Activated CD4-positive, alpha-beta T cell treated with anti-CD3 and anti-CD28 coated beads for 4 hours (primary cell): ENCODE data around the gene CABP7.

Experiments
- DNase-seq, 2 donors: peaks; one replicate each; pipeline ENCODE4 v3.0.0-alpha.2; 2020

CABP7 gene

GRCh38 chr22:29723766-29724165 lies 4.0 kb downstream of the CABP7 start:
- DNase-seq: no peak

DNA sequence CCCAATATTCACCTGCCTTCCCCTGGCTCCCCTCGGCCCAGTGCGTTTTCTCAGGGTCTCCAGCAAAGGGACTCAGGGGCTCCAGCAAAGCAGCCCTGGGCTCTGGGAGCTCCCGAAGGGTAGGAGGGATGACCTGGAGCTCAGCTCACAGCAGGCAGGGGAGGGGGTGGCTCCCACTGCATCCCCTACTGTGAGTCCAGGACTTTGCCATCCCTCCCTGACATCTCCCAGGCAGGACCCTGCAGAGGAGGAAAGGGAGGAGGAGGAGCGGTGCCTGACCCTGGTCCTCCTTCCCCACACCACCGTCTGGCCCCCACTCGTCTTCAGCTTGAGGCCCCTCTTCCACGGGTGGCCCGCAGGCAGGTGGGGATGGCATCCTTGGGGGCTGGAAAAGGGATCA lies 5.0 kb downstream of the CABP7 start:
- DNase-seq: no peak

GRCh38 chr22:29726106-29726505 lies 6.3 kb downstream of the CABP7 start:
- no peak for DNase-seq

GRCh38 chr22:29726512-29727130 lies 6.8 kb downstream of the CABP7 start:
- DNase-seq: no peak

DNA sequence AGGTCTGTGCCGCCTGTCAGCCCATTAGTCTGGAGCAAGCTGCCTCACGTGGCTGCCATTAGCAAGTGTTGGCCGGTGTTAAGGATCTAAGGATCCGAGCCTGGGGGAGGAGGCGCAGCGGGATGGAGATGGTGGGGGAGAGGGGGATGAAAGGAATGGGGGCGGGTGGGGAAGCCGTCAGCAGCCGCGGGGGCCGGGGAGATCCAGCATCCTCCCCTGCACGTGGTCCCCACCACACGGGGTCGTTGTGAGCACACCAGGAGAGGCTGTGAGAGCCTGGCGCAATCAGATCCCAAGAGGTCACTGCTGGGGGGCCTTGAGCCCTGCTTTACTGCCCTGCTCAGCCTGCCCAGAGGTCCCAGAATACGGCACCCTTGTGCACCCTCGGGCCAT lies 7.3 kb downstream of the CABP7 start:
- DNase-seq: no peak

DNA sequence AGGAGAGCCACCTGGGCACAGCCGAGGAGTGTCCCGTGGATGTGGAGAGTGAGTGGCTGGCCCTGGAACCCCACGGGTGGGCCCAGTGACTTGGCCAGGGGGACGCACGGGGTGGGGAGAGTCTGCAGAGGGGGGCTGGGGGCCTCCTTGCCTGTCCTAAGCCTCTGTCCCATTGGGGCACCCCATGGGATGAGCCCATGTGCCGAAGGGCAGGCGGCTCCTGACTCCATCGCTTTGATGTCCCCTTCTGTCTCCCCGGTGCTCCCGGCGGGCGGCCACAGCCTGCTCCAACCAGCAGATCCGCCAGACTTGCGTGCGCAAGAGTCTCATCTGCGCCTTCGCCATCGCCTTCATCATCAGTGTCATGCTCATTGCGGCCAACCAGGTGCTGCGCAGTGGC lies 9.4 kb downstream of the CABP7 start:
- no peak for DNase-seq

DNA sequence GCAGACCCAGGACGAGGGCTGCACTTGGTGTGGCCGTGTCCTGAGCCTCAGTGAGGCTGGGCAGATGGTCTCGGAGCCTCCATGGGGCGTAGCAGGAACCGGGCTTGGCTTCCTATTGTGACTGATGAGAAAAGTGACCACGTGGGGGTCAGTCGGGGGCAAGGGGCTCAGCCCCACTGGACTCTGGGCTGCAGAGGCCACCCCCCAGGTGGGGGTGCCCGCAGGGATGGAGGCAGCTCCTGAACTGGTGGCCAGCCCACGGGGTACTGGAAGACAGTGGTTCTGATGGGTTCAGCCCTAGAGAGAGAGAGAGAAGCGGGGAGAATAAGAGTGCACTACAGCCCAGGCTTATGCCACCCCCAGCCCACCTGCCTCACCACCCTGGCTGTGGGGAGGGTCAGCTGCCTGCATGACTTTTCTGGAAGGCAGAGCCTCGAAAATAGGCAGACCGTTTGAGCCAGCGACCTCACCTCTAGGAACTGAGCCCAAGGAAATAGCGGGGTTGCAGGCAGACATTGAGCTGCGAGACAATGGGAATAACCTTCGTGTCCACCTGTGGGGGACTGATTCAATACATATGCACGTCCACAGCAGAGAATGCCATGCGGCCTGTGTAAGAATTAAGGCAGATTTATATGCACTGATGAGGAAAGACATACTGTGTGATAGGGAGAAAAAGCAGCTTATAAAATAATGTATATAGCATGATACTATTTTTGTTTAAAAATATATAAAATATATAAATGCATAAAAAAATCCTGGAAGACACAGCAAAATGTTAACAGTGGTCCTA lies 11.5 kb downstream of the CABP7 start:
- DNase-seq: no peak

DNA sequence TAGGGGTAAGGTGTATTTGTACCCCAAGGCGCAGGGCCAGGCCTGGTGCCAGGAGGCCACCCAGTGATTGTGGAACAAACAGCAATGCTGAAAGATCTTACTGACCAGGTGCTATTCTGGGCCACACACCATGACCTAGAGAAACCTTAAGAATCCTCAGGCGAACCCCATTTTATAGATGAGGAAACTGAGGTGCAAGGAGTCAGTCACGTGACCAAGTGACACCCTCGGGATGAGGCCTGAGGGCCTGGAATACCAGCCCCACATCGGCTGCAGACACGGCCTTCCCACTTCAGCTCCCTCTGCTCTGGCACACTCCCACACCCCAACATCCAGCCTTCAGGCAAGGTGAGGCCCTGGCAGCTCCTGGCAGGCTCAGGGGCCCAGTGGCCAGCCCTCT lies 13.1 kb downstream of the CABP7 start:
- no peak for DNase-seq

DNA sequence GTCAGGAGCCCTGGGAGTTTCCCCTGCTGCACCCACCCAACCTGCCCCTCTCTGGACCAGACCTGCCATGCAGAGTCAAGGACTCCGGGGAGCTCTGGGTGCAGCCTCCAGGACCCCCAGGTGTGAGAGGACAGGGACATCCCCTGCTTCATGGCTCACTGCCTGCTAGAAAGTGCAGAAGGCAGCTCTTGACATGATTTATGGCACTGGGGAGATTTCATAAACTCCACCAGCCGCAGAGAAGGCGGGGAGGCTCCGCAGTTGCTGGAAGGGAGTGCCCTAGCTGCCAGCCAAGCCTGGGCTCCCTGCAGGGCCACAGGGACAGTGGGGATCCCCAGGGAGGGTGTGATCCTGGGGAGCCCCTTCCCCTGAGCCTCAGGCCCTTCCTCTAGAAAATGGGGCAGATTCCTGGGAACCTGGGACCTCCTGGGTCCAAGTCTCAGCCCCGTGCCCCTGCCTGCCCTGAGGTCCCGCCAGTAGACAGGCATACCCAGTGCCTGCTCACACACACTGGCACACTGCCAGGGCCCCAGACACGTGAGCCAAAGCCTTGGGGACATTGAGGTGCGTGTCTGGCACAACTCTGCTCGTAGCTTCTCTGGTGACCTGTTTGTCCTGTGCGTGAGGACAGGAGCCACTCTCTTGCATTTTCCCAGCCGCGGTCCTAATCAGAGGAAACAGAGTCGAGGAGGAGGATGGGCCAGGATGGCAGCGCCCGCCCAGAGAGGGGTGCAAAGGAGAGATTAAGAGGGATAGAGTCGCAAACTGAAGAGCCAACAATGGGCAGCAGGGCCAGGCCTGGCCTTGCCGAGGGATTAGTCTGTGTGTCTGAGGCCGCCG lies 13.8 kb downstream of the CABP7 start:
- DNase-seq: no peak

- no peak for DNase-seq
Observed at GRCh38 chr22:29734406-29734805, 14.6 kb downstream of the CABP7 start.

GRCh38 chr22:29734838-29735237 lies 15.0 kb downstream of the CABP7 start:
- DNase-seq: no peak

DNA sequence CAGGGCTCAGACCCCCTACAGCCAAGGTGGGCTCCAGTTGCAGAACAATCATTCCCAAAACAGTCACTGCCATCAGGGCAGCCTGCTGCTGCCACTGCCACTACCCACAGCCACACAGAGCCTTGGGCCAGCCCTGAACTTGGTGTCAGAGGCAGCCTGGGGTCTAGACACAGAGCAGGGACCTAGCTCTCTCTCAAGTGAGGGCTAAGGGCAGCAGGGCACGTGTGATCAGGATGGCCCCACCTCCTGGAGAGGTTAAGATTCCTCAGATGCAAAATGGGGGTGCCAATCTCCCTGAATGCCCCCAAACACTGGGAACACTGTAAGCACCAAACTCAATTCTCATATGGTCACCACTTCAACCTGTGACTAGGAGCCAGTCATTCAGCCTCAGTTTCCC lies 15.6 kb downstream of the CABP7 start:
- DNase-seq: no peak

DNA sequence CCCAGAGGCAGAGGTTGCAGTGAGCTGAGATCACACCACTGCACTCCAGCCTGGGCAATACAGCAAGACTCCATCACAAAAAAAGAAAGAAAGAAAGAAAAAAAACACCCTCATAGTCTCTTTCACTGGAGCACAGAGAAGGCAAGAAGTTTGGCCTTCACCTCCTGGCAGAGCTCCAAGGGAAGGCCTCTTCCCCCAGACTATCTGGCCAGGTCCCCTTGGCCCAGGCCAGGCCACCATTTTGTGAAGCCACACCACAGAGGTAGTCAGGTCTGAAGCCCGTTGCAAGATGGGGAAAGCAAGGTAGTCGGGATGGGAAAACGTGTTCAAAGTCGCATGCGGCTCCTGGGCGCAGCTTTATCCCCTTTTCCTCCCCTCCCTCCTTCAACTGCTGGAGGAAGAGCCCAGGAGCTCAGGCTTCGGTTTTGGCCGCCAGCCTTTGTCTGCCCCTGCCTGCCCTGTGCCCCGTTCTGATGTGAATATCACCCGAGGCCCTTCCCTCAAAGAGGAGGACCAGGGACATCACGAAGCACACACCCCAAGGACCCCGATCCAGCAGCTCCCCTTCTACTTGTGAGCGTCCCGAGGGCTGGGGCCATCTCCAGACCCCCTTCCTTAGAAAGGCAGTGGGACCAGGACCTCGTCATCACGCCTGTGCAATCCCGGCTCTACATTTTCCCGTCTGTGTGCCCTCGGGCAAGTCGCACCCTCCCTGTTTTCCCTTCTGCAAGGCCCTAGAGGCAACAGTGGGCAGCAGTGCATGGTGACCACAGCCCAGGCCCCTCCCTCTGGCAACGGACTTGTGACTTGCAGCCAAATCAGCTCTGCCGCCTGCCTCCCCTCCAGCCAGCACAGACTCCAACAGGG lies 17.7 kb downstream of the CABP7 start:
- DNase-seq: no peak

- DNase-seq: no peak
Observed at GRCh38 chr22:29738118-29738815, 18.5 kb downstream of the CABP7 start.

DNA sequence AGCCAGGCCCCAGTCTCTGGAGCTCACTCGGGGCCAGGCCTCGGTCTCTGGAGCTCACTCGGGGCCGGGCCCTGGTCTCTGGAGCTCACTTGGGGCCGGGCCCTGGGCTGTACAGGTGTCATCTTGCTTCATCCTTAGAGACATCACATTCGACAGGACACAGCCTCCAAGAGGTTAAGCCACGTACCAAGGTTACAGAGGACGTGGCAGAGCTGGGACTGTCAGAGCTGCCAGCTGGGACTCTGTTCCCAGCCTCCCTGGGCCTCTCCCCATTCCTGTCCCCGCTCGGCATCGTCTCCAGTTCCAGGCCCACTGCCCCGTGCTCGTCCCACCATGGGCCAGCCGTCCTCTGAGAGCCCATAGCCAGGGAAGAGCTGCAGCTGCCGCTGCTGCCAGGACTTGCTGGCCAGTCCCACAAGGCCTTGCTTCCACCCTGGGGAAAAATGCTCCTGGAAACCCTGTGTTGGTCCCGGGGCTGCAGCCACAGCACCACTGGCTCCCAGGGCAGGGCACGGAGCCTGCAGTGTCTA lies 19.6 kb downstream of the CABP7 start:
- DNase-seq: no peak

DNA sequence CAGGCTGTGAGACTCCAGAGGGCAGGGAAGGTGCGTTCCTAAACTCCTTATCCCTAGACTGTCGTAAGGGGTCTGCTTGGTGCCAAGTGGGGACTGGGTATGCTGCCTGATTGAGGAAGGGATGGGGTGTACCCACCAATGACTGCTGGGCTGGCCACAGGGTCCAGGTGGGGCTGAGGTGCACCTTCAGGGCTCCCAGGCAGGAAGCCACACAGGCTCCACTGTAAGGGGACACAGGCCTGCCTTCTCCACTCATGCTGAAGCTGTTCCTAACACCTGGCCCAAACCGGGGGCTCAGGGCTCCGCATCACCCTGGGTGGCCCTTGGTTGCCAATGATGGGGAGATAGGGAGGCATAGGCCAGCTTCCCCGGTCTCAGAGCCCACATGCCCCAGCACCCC lies 20.4 kb downstream of the CABP7 start:
- no peak for DNase-seq

DNA sequence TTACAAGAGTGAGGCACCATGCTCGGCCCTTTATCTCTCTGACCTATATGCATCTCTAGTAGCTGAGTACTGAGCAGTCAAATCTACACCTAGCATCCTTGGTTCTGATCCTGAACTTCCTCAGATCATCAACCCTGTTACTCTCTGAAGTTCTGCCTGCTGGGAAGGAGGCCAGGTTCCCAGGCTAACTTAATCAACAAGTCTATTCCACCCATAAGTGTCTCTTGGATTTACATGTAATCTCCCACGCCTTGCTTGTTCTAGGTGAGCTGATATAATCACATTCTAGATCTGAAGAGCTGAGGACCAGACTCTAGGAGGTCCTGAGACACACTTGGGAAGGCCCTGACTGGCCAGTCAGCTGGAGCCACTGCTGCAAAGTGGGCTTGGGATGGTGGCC lies 22.1 kb downstream of the CABP7 start:
- DNase-seq: no peak

DNA sequence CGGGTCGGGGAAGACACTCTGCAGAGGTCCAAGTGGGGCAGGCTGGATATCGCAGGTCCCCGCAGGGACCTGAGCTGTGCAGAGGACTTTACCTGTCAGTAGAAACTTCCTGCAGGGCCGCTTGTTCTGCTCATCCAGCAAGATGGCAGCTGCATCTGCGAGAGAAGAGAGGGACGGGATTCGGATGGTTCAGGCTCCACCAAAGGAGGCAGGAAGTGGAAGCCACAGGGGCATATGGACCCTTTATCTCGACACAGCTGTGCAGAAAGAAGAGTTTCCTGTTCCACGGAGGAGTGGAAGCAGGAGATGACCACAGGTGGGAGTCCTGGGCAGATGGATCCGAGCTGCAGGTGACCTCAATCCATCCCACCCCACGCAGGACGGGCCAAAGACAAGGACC lies 22.5 kb downstream of the CABP7 start:
- no peak for DNase-seq

DNA sequence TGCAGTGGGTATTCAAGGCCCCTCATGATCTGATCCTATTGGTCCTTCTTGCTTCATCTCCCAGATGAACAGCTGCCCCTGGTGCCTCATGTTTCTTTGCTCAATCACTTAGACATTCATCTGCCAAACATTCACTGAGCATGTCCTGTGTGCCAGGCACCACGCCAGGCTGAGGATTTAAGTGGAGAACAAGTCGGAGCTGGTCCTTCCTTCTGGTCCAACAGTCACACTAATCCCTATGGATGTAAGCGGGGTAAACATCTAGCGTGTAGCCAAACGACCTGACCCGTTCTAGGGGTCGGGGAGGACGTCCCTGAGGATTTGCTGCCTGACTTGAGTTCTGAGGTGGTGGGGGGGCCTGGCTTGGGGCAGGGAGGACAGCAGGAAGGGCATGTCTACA lies 25.1 kb downstream of the CABP7 start:
- no peak for DNase-seq

- DNase-seq: no peak
Observed at GRCh38 chr22:29747832-29748231, 28.0 kb downstream of the CABP7 start.

DNA sequence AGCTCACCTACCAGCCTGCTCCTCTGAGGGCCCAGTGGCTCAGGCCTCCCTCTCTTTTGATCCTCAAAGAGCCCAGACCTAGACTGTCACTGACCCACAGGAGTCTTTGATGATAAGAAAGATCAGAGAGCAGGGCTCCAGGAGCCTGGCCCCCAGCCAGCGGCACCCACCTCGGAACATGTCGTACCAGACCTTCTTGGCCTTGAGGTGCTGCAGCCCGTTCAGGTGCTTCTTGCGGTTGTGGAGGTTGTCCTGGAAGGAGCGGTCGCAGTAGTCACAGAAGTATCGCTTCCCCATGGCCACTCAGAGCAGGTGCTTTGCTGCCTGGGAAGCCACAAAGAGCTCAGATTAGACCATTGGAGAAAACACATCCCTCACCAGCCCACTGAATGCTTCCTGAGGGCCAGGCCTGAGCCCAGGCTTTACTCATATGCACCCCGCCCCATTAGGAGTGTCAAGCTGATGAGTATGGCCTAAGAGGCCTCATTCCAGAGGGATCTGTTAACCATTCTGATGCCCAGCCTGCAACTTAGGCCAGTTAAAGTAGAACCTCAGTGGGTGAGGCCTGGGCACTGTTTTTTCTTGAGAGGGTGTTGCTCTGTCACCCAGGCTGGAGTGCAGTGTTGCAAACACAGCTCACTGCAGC lies 28.6 kb downstream of the CABP7 start:
- DNase-seq: no peak

GRCh38 chr22:29750029-29750428 lies 30.2 kb downstream of the CABP7 start:
- no peak for DNase-seq
